WERI-Rb-1 (cell line): ENCODE measurements around the gene ATP8A2.

Experiments used
- DNase-seq: peaks from one replicate; pipeline ENCODE4 v3.0.0-alpha.2; 2020
- H3K27ac ChIP-seq: fragments of 250-450 bp; sonication (Bioruptor Pico); 2 replicates; pipeline ENCODE4 v1.5.1; 2020; ENCODE audit warnings: mild to moderate bottlenecking, moderate library complexity
- H3K27me3 ChIP-seq: fragments of 250-450 bp; sonication (Bioruptor Pico); 2 replicates; pipeline ENCODE4 v1.5.1; 2021; ENCODE audit warnings: mild to moderate bottlenecking, low read depth, moderate library complexity; ENCODE audit not compliant: insufficient read depth, severe bottlenecking
- H3K36me3 ChIP-seq: fragments of 250-450 bp; sonication (Bioruptor Pico); 2 replicates; pipeline ENCODE4 v1.5.1; 2020; ENCODE audit warnings: mild to moderate bottlenecking, moderate library complexity
- H3K4me3 ChIP-seq: 2 replicates; pipeline ENCODE4 v1.5.1; 2011; ENCODE audit warnings: low read depth, mild to moderate bottlenecking, control low read depth, low read length
- H3K9me3 ChIP-seq: fragments of 250-450 bp; sonication (Bioruptor Pico); 2 replicates; pipeline ENCODE4 v1.5.1; 2021; ENCODE audit warnings: mild to moderate bottlenecking, moderate library complexity; ENCODE audit not compliant: severe bottlenecking
- CTCF ChIP-seq: IDR thresholded peaks from 2 replicates; pipeline ENCODE4 v1.5.1; 2011; ENCODE audit warnings: low read depth, mild to moderate bottlenecking, control low read depth, inconsistent platforms, low read length

The ATP8A2 gene

GRCh38 chr13:26011208-26011573 is 639.4 kb downstream of the ATP8A2 start:
- H3K4me3 ChIP-seq: no peak overlapping the region
- H3K9me3 ChIP-seq: no peaks in the 10 kb centered on the region
- no peak for TF ChIP-seq CTCF
- H3K27me3 ChIP-seq: no peaks in the 10 kb centered on the region
- H3K27ac ChIP-seq: no peak overlapping the region
- H3K36me3 ChIP-seq: no peaks in the 10 kb centered on the region
- DNase-seq: no peak

DNA sequence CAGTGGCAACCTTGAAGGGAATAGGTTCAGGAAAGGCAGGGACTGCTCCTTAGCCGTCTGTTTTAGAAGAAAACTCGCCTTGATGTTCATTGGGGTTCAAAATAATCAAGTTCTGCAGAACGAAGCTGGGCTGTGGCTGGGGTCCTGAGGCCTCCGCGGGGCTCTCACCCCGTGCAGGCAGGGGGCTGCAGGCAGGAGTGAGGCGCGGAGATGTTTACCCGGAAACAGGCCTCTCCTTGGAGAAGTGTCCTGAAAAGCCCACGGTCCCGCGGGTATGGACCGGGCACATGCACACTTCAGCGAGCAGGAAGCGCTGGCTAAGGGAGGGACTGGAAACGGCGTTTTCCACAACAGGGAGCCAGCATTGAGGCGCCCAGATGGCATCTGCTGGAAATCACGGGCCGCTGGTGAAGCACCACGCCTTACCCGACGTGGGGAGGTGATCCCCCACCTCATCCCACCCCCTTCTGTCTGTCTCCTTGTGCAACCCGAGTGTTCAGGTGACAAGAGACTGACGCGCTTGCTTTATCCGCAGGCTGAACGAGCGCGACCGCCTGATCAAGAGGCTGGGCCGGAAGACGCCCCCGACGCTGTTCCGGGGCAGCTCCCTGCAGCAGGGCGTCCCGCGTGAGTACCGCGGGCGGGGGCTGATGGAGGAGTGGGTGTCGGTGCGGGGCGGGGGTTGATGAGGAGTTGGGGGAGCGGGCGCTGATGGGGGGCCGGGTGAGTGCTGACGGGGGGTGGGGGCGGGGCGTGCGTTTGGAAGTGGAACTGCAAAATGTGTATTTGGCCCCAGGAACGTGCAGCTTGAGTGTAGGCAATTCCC is 640.4 kb downstream of the ATP8A2 start:
- Histone ChIP-seq H3K9me3 (no peaks in the 10 kb centered on the region), H3K27me3 (no peaks in the 10 kb centered on the region), H3K4me3 (no peak overlapping the region), H3K27ac (no peak overlapping the region), H3K36me3 (no peaks in the 10 kb centered on the region)
- DNase-seq: no peak
- TF ChIP-seq CTCF: no peak

GRCh38 chr13:26012995-26013394 is 641.2 kb downstream of the ATP8A2 start:
- H3K27me3 ChIP-seq: no peaks in the 10 kb centered on the region

DNA sequence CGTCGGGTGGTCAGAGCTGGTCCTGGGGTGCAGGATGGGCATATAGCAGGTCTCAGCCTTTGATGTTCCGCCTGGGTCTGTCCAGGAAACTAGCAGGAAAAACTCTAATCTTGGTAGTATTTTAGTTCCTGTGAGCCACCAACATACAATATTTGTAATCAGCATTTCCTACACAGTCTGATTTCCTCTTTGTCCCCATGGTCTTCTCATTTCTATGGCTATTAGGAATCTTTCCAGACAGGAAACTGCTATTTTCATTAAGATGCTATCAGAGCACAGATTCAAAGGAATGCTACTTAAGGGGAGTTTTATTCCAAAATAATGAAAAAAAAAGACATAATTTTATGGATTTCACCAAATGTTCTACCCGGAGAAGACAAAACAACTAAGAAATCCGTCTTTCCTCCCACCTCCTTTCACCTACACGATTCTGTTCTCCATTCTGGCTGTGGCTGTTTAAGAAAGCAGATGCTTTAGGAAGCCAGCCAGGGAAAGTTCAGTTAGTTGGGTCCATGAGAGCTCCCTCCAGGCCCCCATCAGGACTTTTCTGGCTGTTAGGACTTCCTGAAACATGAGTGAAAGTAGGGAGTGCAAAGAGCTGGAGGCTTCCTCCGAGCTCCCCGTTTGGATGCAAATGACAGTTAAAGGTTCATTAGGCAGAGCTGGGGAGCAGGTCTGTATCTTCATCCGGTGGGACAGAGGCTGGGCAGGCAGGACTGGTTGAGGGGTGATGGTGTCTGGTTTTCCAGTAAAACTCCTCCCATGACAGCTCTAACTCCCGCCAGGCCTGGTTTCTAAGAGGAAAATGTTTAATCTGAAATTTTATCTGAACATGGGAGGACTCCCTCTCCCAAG is 643.7 kb downstream of the ATP8A2 start:
- TF ChIP-seq CTCF: no peak
- Histone ChIP-seq H3K36me3 (no peaks in the 10 kb centered on the region), H3K9me3 (no peaks in the 10 kb centered on the region), H3K27ac (no peak overlapping the region), H3K27me3 (no peaks in the 10 kb centered on the region), H3K4me3 (no peak overlapping the region)
- DNase-seq: no peak

More at GRCh38 chr13:26012995-26013394, 641.2 kb downstream of the ATP8A2 start:
- Histone ChIP-seq H3K27ac (no peak overlapping the region), H3K36me3 (no peaks in the 10 kb centered on the region), H3K9me3 (no peaks in the 10 kb centered on the region), H3K4me3 (no peak overlapping the region)
- no peak for TF ChIP-seq CTCF
- no peak for DNase-seq

- DNase-seq: no peak
- Histone ChIP-seq H3K9me3 (no peaks in the 10 kb centered on the region), H3K27me3 (no peaks in the 10 kb centered on the region), H3K27ac (no peak overlapping the region), H3K36me3 (no peaks in the 10 kb centered on the region), H3K4me3 (no peak overlapping the region)
- TF ChIP-seq CTCF: no peak
Measured at GRCh38 chr13:26016189-26016588, 644.4 kb downstream of the ATP8A2 start.
